Endothelial cell of umbilical vein (primary cell): ENCODE measurements around the gene CMSS1. TPM values are rescaled to one million over a fixed set of nuclear protein-coding genes. Genes with fewer than 3 reads are reported as not detected.

Source experiments
- BruUV-seq: library from RNA; stranded (reverse); fragments of 400-500 nt; replicated peaks from 2 replicates; lab custom pipeline; 2021; lab: Mats Ljungman, UMichigan
- CTCF ChIA-PET: fragments of 300-600, 350-600 bp; sonication (Branson Sonifier 250); formaldehyde crosslinking; loops from one replicate; lab custom pipeline; 2021; ENCODE audit warnings: antibody characterized with exemption, inconsistent platforms; lab: Charles Lee
- POLR2A ChIA-PET: fragments of 300-600, 350-600 bp; sonication (Branson Sonifier 250); formaldehyde crosslinking; loops from one replicate; lab custom pipeline; 2021; ENCODE audit warnings: antibody characterized with exemption, inconsistent platforms; lab: Charles Lee
- DNase-seq: peaks from one replicate; pipeline ENCODE4 v3.0.0-alpha.2; 2011; ENCODE audit warnings: low read depth, low spot score
- FAIRE-seq: peaks from 2 replicates; lab custom pipeline; 2011; peaks lifted over from hg19 to GRCh38; lab: Jason Lieb, UNC
- H2AFZ ChIP-seq: 2 replicates; pipeline ENCODE4 v1.6.0; 2012; ENCODE audit warnings: low read depth, low read length, control low read depth, inconsistent platforms
- H3K27ac ChIP-seq: 2 replicates; pipeline ENCODE4 v1.5.1; 2011; ENCODE audit warnings: low read depth, mild to moderate bottlenecking, control low read depth, low read length, moderate library complexity; ENCODE audit not compliant: insufficient read depth
- H3K27me3 ChIP-seq, 2 experiments: 2 replicates each; pipeline versions ENCODE4 v1.6.0 to v1.6.1; 2011; ENCODE audit warnings: low read length in 2 of 2, mixed read lengths in 1 of 2; ENCODE audit not compliant: control insufficient read depth in 2 of 2, insufficient read depth in 2 of 2
- H3K36me3 ChIP-seq, 2 experiments: 2 replicates in 1 of 2; 3 replicates in 1 of 2; pipeline ENCODE4 v1.5.1; 2011; ENCODE audit warnings: low read length in 2 of 2, mild to moderate bottlenecking in 1 of 2, moderate library complexity in 1 of 2; ENCODE audit not compliant: control insufficient read depth in 2 of 2, insufficient read depth in 2 of 2; ENCODE audit errors: extremely low read depth in 1 of 2
- H3K4me1 ChIP-seq: 3 replicates; pipeline ENCODE4 v1.5.1; 2011; ENCODE audit warnings: mild to moderate bottlenecking, low read length; ENCODE audit not compliant: control insufficient read depth, insufficient read depth; ENCODE audit errors: extremely low read depth
- H3K4me2 ChIP-seq: 2 replicates; pipeline ENCODE4 v1.6.1; 2011; ENCODE audit warnings: low read length, control low read depth, mixed read lengths; ENCODE audit not compliant: insufficient read depth
- H3K4me3 ChIP-seq, 3 experiments: fragments of 200-600 bp in 1 of 3; sonication (generic), shearing (Covaris generic) in 1 of 3; replicated peaks in 1 of 3; 2 replicates each; pipeline ENCODE4 v1.5.1; 2011 to 2016; ENCODE audit warnings: control low read depth in 3 of 3, low read length in 3 of 3, mild to moderate bottlenecking in 2 of 3, inconsistent platforms in 1 of 3, low read depth in 1 of 3, moderate library complexity in 1 of 3; ENCODE audit not compliant: insufficient read depth in 1 of 3
- H3K79me2 ChIP-seq: 2 replicates; pipeline ENCODE4 v1.6.0; 2012; ENCODE audit warnings: low read length, inconsistent platforms; ENCODE audit not compliant: control insufficient read depth, insufficient read depth
- H3K9ac ChIP-seq: replicated peaks from 2 replicates; pipeline ENCODE3; 2011; ENCODE audit warnings: low read length, control low read depth; ENCODE audit not compliant: insufficient read depth; ENCODE audit errors: extremely low read depth
- H3K9me1 ChIP-seq: replicated peaks from 3 replicates; pipeline ENCODE4 v1.6.0; 2011; ENCODE audit warnings: mild to moderate bottlenecking, low read length; ENCODE audit not compliant: control insufficient read depth, insufficient read depth; ENCODE audit errors: extremely low read depth
- H3K9me3 ChIP-seq: replicated peaks from 2 replicates; pipeline ENCODE4 v1.5.1; 2012; ENCODE audit warnings: low read length, inconsistent platforms; ENCODE audit not compliant: control insufficient read depth, insufficient read depth
- H4K20me1 ChIP-seq: replicated peaks from 2 replicates; pipeline ENCODE3; 2011; ENCODE audit warnings: mild to moderate bottlenecking, low read length; ENCODE audit not compliant: control insufficient read depth, insufficient read depth; ENCODE audit errors: extremely low read depth
- CTCF ChIP-seq, 2 donors: IDR thresholded peaks; 1 replicate in 1 of 2; 2 replicates in 1 of 2; pipeline ENCODE4 v1.5.1; 2011; ENCODE audit warnings: low read length in 2 of 2, mild to moderate bottlenecking in 2 of 2, moderate library complexity in 2 of 2, control low read depth in 1 of 2, inconsistent platforms in 1 of 2, low read depth in 1 of 2; ENCODE audit not compliant: insufficient read depth in 1 of 2; ENCODE audit errors: extremely low read depth in 1 of 2
- EZH2 ChIP-seq: IDR thresholded peaks from 2 replicates; pipeline ENCODE4 v1.6.1; 2012; ENCODE audit warnings: borderline replicate concordance, low read depth, mild to moderate bottlenecking, moderate library complexity, low read length, inconsistent platforms; ENCODE audit not compliant: severe bottlenecking
- FOS ChIP-seq: IDR thresholded peaks from 2 replicates; pipeline ENCODE4 v1.6.1; 2011; ENCODE audit warnings: mild to moderate bottlenecking, low read length, moderate library complexity, borderline replicate concordance; ENCODE audit not compliant: insufficient read depth
- GATA2 ChIP-seq: IDR thresholded peaks from 2 replicates; pipeline ENCODE4 v1.7.0; 2011; ENCODE audit warnings: low read depth, mild to moderate bottlenecking, moderate library complexity, mixed read lengths, low read length; ENCODE audit not compliant: insufficient read length, insufficient read depth
- JUN ChIP-seq: IDR thresholded peaks from 2 replicates; pipeline ENCODE4 v1.6.1; 2011; ENCODE audit warnings: borderline replicate concordance, low read depth; ENCODE audit not compliant: insufficient read length, insufficient read depth
- MYC ChIP-seq: IDR thresholded peaks from one replicate; pipeline ENCODE4 v1.6.1; 2011; ENCODE audit warnings: mild to moderate bottlenecking, low read depth, low read length
- POLR2A ChIP-seq: IDR thresholded peaks from 2 replicates; pipeline ENCODE4 v1.6.1; 2012; ENCODE audit warnings: low read depth, mild to moderate bottlenecking, control low read depth, low read length
- POLR2AphosphoS5 ChIP-seq: IDR thresholded peaks from 2 replicates; pipeline ENCODE4 v1.6.1; 2012; ENCODE audit warnings: low read depth, mild to moderate bottlenecking, control low read depth, low read length, moderate library complexity; ENCODE audit not compliant: insufficient read depth
- dilution Hi-C: fragments of 300-500 bp; cut with MboI; formaldehyde crosslinking; loops from one replicate; pipeline ENCODE4 v1.15.0; 2019; ENCODE audit warnings: low sequenced_read_pairs; ENCODE audit not compliant: extremely low pct_ligation_motif_present
- intact Hi-C: fragments of 100-400 bp; cut with micrococcal nuclease; formaldehyde crosslinking; loops from one replicate; pipeline ENCODE4 v1.10.0; 2022
- polyA plus RNA-seq, 4 experiments: library from polyadenylated mRNA; depleted of rRNA in 3 of 4; stranded (reverse) in 3 of 4; unstranded in 1 of 4; fragments of >200 nt; gene quantifications; 2 replicates each; pipeline versions ENCODE4 v1.2.1 to v1.2.3, GENCODE V29; 2011 to 2012; ENCODE audit warnings: missing spikeins in 1 of 4
- total RNA-seq: library from RNA; stranded (reverse); gene quantifications from 2 replicates; pipeline ENCODE4 v1.2.3, GENCODE V29; 2021
- TF ChIP-seq, protein P1 (sequence below): IDR thresholded peaks from 2 replicates; pipeline ENCODE4 v1.6.1; 2011; ENCODE audit not compliant: insufficient read depth, insufficient read length

Gene CMSS1
- total and polyA plus RNA-seq, 2 donors (not counting 3 experiments of a cell fraction or from before 2014, with no cell fraction given), result 9.7 to 60.6 TPM

DNA sequence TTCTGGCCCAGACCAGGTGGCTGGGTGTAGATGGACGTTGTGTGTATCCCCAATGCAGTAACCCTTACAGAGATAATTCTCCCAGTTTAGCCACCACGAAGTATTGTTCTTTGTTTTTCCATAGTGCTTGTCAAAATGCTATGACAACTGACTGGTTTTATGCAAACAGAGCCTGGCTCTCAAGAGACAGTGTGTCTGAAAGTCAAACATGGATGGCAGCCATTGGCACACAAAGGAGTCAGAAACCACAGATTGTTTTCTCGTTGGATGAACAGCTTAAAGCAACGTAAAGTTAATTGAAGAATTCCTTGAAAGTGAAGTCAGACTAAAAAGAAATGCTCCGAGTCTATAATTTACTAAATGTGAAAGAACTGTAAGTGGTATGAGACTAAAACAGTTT, 205.5 kb downstream of the CMSS1 start:
- no TSS peak for BruUV-seq
- TF ChIP-seq JUN (no peak), EZH2 (no peak), GATA2 (no peak), CTCF (IDR thresholded peaks at IDR 0.05; ENCODE audit: extremely low read depth in 1 of 2, insufficient read depth in 1 of 2, low read depth in 1 of 2, low read length in 2 of 2) (no peak), MYC (no peak), POLR2A (no peak), POLR2AphosphoS5 (no peak), FOS (no peak)
- TF ChIP-seq, protein P1, sequence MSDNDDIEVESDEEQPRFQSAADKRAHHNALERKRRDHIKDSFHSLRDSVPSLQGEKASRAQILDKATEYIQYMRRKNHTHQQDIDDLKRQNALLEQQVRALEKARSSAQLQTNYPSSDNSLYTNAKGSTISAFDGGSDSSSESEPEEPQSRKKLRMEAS, result no peak
- intact Hi-C loops (no loop called here), dilution Hi-C loops (no loop called here)
- peaks cover 4% of the 10 kb centered on the region for H3K4me1 ChIP-seq
- H3K9me3 ChIP-seq, result no peaks in the 10 kb centered on the region
- H2AFZ ChIP-seq, result no peak overlapping the region
- FAIRE-seq (no peak), DNase-seq (no peak)
- no peak overlapping the region for H3K4me2 ChIP-seq
- H3K36me3 ChIP-seq, result no peaks in the 10 kb centered on the region
- no peaks in the 10 kb centered on the region for H4K20me1 ChIP-seq
- H3K4me3 ChIP-seq, result no peak overlapping the region
- H3K9me1 ChIP-seq, result no peaks in the 10 kb centered on the region
- ChIA-PET CTCF (no interaction called here), POLR2A (no interaction called here)
- no peaks in the 10 kb centered on the region for H3K27me3 ChIP-seq
- H3K9ac ChIP-seq, result no peak overlapping the region
- H3K79me2 ChIP-seq, result no peaks in the 10 kb centered on the region
- H3K27ac ChIP-seq, result no peak overlapping the region
